Activated naive CD4-positive, alpha-beta T cell treated with anti-CD3 and anti-CD28 coated beads for 36 hours (primary cell): ENCODE measurements around the gene NIT2. TPM values are rescaled to one million over a fixed set of nuclear protein-coding genes. Genes with fewer than 3 reads are reported as not detected.
"Not testable (repeated sequence)": the region's sequence is repeated elsewhere in the genome, so short reads cannot be mapped to it uniquely, and the experiment has no call there.

ENCODE experiments used
- CTCF ChIA-PET: fragments of 350-600 bp; sonication (Branson Sonifier 250); formaldehyde crosslinking; loops from one replicate; lab custom pipeline; 2021; ENCODE audit warnings: antibody characterized with exemption; lab: Charles Lee
- DNase-seq: peaks from one replicate; pipeline ENCODE4 v3.0.0-alpha.2; 2020
- H3K27ac Mint-ChIP-seq: one replicate; pipeline ENCODE4 v1.8.0; 2021; ENCODE audit warnings: mild to moderate bottlenecking, mixed read lengths
- H3K27me3 Mint-ChIP-seq: one replicate; pipeline ENCODE4 v1.8.0; 2021; ENCODE audit warnings: low read depth, mixed read lengths
- H3K36me3 Mint-ChIP-seq: one replicate; pipeline ENCODE4 v1.8.0; 2021; ENCODE audit warnings: low read depth, mixed read lengths
- H3K4me1 Mint-ChIP-seq: one replicate; pipeline ENCODE4 v1.8.0; 2021; ENCODE audit warnings: low read depth, mixed read lengths
- H3K4me3 Mint-ChIP-seq: one replicate; pipeline ENCODE4 v1.8.0; 2021; ENCODE audit warnings: mild to moderate bottlenecking, moderate library complexity, mixed read lengths
- H3K9me3 Mint-ChIP-seq: one replicate; pipeline ENCODE4 v1.8.0; 2021; ENCODE audit warnings: mixed read lengths
- intact Hi-C: fragments of 100-400 bp; cut with micrococcal nuclease; formaldehyde crosslinking; loops from one replicate; pipeline ENCODE4 v1.15.1; 2023
- total RNA-seq, 2 experiments: library from RNA; stranded (reverse); gene quantifications; one replicate each; pipeline ENCODE4 v1.2.3, GENCODE V29; 2021

NIT2 gene
- total RNA-seq, 2 experiments from 2014 or later = 69.1 to 76.0 TPM

DNA sequence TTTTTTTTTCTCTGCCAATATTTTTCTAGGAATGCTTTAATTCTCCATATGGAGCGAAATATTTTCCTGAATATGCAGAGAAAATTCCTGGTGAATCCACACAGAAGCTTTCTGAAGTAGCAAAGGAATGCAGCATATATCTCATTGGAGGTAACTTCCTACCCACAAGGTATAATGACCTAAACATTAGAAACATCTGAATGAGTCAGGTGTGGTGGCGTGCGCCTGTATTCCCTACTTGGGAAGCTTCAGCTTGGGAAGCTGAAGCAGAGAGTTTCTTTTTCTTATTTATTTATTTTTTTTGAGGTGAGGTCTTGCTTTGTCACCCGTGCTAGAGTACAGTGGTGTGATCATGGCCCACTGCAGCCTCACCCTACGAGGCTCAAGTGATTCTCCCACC, 5.2 kb downstream of the NIT2 start:
- H3K9me3 Mint-ChIP-seq = no peaks in the 10 kb centered on the region
- H3K4me1 Mint-ChIP-seq = peaks cover 33% of the 10 kb centered on the region
- CTCF ChIA-PET = no interaction called here
- no peak overlapping the region for H3K27ac Mint-ChIP-seq
- intact Hi-C loops = loop anchor here (10.0 kb wide), 1 partner anchor 1235 kb away; the partner anchor contains the start of gene PCNP
- no peak for DNase-seq
- no peaks in the 10 kb centered on the region for H3K27me3 Mint-ChIP-seq
- peaks cover 30% of the 10 kb centered on the region for H3K36me3 Mint-ChIP-seq
- H3K4me3 Mint-ChIP-seq = no peak overlapping the region

DNA sequence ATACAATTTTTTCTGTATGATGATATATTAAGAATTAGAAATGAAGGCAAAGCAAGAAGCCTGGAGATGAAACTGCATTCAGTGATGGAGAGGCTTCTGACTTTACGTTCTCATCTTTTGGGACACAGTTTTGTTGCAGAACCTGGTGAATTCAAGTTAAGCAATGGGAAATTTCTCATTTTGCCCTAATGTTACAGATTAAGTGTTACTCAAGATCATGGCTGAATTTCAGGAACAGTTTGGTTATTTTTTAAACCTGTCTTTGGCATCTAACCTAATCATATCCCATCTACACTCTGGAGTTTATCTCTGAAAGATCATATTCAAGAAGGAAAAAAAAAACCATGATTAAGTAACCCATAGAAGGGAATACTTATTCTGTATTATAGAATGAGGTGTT, 6.0 kb downstream of the NIT2 start:
- CTCF ChIA-PET = no interaction called here
- DNase-seq = no peak
- H3K9me3 Mint-ChIP-seq = no peaks in the 10 kb centered on the region
- no peak overlapping the region for H3K27ac Mint-ChIP-seq
- H3K36me3 Mint-ChIP-seq = peaks cover 32% of the 10 kb centered on the region
- H3K4me1 Mint-ChIP-seq = peaks cover 27% of the 10 kb centered on the region
- intact Hi-C loops = no loop called here
- no peak overlapping the region for H3K4me3 Mint-ChIP-seq
- no peaks in the 10 kb centered on the region for H3K27me3 Mint-ChIP-seq

GRCh38 chr3:100348727-100349126, 14.2 kb downstream of the NIT2 start:
- peaks cover 6% of the 10 kb centered on the region for H3K9me3 Mint-ChIP-seq
- CTCF ChIA-PET = no interaction called here
- intact Hi-C loops = no loop called here

DNA sequence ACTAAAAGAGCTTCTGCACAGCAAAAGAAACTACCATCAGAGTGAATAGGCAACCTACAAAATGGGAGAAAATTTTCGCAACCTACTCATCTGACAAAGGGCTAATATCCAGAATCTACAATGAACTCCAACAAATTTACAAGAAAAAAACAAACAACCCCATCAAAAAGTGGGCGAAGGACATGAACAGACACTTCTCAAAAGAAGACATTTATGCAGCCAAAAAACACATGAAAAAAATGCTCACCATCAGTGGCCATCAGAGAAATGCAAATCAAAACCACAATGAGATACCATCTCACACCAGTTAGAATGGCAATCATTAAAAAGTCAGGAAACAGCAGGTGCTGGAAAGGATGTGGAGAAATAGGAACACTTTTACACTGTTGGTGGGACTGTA, 17.2 kb downstream of the NIT2 start:
- CTCF ChIA-PET, H3K27me3 Mint-ChIP-seq, H3K4me3 Mint-ChIP-seq, H3K4me1 Mint-ChIP-seq, H3K27ac Mint-ChIP-seq, H3K9me3 Mint-ChIP-seq, DNase-seq, intact Hi-C loops: not testable (repeated sequence)
- H3K36me3 Mint-ChIP-seq = peaks cover 50% of the 10 kb centered on the region

More at GRCh38 chr3:100348727-100349126, 14.2 kb downstream of the NIT2 start:
- no peaks in the 10 kb centered on the region for H3K27me3 Mint-ChIP-seq
- DNase-seq = no peak
- peaks cover 56% of the 10 kb centered on the region for H3K36me3 Mint-ChIP-seq
- H3K4me1 Mint-ChIP-seq = peaks cover 5% of the 10 kb centered on the region
- H3K4me3 Mint-ChIP-seq = no peak overlapping the region
- no peak overlapping the region for H3K27ac Mint-ChIP-seq

DNA sequence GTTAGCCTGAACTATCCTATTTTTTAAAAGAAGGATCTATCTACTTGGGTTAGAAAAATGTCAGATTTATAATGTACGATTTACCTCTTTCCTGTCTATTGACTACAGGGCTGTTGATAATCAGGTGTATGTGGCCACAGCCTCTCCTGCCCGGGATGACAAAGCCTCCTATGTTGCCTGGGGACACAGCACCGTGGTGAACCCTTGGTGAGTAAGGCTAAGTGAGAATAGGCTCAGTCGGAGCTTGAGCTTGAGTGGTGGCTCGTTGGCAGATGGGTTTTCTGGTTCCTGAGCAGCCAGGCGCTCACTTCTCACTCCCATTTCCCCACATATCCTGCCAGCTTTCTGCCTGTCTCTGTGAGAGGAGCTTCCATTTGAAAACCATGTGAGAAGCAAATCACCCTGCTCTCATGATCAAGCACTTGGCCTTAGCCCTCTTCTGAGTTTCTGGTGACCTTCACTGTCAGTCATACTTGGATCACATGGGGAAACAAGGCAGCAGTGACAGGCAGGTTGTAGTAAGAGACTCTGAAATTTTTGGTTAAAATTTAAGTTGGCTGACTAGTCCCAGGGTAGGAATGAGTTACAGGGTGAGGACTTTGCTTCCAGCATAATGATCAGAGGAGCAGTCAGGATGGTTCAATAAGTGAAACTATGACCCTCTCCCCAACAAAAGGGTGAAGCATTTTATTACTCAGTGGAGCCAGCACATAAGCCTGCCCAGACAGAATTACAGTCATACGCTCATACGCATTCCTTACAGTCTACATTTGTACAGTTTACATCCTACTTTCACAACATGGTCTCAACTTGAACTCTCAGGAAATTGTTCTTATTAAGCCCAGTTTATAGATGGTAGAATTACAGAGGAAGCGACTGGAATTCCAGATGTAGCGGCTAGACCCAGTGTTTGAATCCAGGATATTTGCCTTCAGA, 18.0 kb downstream of the NIT2 start:
- Mint-ChIP-seq H3K27ac (no peak overlapping the region), H3K36me3 (peaks cover 47% of the 10 kb centered on the region), H3K4me1 (no peaks in the 10 kb centered on the region), H3K9me3 (peaks cover 6% of the 10 kb centered on the region), H3K4me3 (no peak overlapping the region), H3K27me3 (no peaks in the 10 kb centered on the region)
- CTCF ChIA-PET = no interaction called here
- intact Hi-C loops = no loop called here
- DNase-seq = no peak

- DNase-seq = no peak
- no peaks in the 10 kb centered on the region for H3K4me1 Mint-ChIP-seq
- CTCF ChIA-PET = interaction anchor here (1.1 kb wide), 1 partner anchor 1219 kb away, joined by 3 read pairs; the partner anchor contains the start of gene PCNP
These were observed 20.3 kb downstream of the NIT2 start for GRCh38 chr3:100354850-100355249.

GRCh38 chr3:100358413-100358812, 23.9 kb downstream of the NIT2 start:
- H3K27me3 Mint-ChIP-seq = no peaks in the 10 kb centered on the region
- no peaks in the 10 kb centered on the region for H3K4me1 Mint-ChIP-seq
- no peak for DNase-seq
- no peak overlapping the region for H3K4me3 Mint-ChIP-seq
- H3K36me3 Mint-ChIP-seq = peaks cover 52% of the 10 kb centered on the region
- H3K27ac Mint-ChIP-seq = no peak overlapping the region
- CTCF ChIA-PET = no interaction called here
- intact Hi-C loops = no loop called here
- H3K9me3 Mint-ChIP-seq = peaks cover 2% of the 10 kb centered on the region

More at GRCh38 chr3:100354850-100355249, 20.3 kb downstream of the NIT2 start:
- Mint-ChIP-seq H3K36me3 (peaks cover 52% of the 10 kb centered on the region), H3K9me3 (peaks cover 6% of the 10 kb centered on the region), H3K27me3 (no peaks in the 10 kb centered on the region), H3K4me3 (no peak overlapping the region), H3K27ac (no peak overlapping the region)
- intact Hi-C loops = no loop called here

DNA sequence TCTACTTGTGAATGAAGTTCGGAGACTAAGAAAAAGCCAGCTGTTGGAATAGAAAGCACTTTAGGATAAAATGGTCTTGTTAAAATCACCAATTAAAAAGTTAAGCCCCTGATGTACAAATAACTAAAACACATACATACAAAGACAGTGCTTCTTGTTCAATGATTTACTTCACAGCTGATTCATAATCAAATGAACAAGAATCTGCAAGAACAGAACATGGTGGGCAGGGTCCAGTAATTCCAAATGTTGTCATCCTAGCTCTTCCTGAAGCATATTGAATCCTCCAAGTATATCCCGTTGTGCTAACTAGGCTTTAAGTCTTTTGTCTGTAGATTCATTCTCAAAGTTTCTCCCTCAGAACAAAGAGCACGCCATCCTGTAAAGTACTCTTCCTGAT, 24.5 kb downstream of the NIT2 start:
- intact Hi-C loops = no loop called here
- Mint-ChIP-seq H3K4me3 (no peak overlapping the region), H3K27ac (no peak overlapping the region), H3K4me1 (no peaks in the 10 kb centered on the region), H3K9me3 (peaks cover 2% of the 10 kb centered on the region), H3K36me3 (peaks cover 55% of the 10 kb centered on the region), H3K27me3 (no peaks in the 10 kb centered on the region)
- no peak for DNase-seq
- CTCF ChIA-PET = interaction anchor here (1.3 kb wide), 1 partner anchor 233 kb away, joined by 3 read pairs; no protein-coding TSS in a partner anchor

DNA sequence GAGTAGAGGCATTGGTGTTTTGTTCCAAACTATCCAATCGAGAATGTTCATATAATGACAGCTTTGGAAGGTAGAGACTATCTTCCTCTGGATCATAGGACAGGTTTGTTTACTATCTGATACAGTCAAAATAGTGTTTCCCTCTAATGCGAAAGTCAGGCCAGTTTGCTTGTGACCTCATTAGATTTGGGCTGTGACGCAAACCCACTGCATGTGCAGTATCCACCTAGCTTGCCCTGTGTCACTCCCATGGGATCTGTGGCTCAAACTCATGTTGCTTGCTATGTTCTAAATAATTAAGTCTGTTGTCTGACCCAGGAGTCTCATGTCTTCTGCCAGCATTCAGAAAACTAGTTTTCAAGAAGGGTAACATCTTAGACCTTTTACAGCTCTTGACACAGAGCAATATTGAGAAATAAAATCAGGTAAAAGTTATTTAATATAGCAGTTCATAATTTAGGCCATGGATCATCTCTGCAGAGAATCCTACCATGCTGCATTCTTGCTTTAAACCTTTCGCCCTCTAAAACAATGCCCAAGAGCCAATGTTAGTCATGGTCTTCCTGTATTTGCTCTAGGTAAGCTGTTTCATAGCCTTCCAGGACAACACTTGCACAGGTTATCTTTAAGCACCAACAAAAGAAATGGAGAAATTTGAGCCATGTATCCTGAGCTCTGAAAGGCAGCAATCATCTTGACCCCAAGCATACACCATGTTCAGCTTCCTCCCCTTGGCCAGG, 26.4 kb downstream of the NIT2 start:
- Mint-ChIP-seq H3K4me1 (no peaks in the 10 kb centered on the region), H3K27ac (no peak overlapping the region), H3K27me3 (no peaks in the 10 kb centered on the region), H3K36me3 (peaks cover 53% of the 10 kb centered on the region), H3K4me3 (no peak overlapping the region), H3K9me3 (peaks cover 2% of the 10 kb centered on the region)
- CTCF ChIA-PET = no interaction called here
- DNase-seq = no peak
- intact Hi-C loops = no loop called here

DNA sequence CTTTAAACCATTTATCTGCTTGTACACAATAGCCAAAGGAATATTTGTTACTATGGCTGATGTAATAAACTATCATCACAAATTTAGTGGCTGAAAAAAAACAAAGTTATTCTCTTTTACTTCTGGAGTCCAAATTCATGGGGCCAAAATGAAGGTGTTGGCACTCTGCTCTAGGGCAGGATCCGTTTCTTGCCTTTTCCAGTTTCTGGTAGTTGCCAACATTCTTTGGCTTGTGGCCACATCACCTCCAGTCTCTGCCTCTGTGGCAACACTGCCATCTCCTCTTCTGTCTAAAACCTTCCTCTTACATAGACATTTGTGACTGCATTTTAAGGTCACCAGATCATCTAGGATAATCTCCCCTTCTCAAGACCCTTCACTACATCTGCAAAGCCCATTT, 27.3 kb downstream of the NIT2 start:
- H3K9me3 Mint-ChIP-seq = peaks cover 2% of the 10 kb centered on the region
- DNase-seq = no peak
- H3K27me3 Mint-ChIP-seq = no peaks in the 10 kb centered on the region
- H3K27ac Mint-ChIP-seq = no peak overlapping the region
- H3K4me3 Mint-ChIP-seq = no peak overlapping the region
- H3K36me3 Mint-ChIP-seq = peaks cover 54% of the 10 kb centered on the region
- CTCF ChIA-PET = no interaction called here
- intact Hi-C loops = no loop called here
- no peaks in the 10 kb centered on the region for H3K4me1 Mint-ChIP-seq

- H3K27ac Mint-ChIP-seq = no peak overlapping the region
- CTCF ChIA-PET = no interaction called here
- peaks cover 47% of the 10 kb centered on the region for H3K36me3 Mint-ChIP-seq
These were observed 29.9 kb downstream of the NIT2 start for GRCh38 chr3:100364421-100364820.

GRCh38 chr3:100366424-100366823, 31.9 kb downstream of the NIT2 start:
- intact Hi-C loops = no loop called here
- Mint-ChIP-seq H3K4me1 (no peaks in the 10 kb centered on the region), H3K36me3 (peaks cover 45% of the 10 kb centered on the region), H3K27me3 (no peaks in the 10 kb centered on the region), H3K27ac (no peak overlapping the region), H3K4me3 (no peak overlapping the region), H3K9me3 (peaks cover 2% of the 10 kb centered on the region)
- CTCF ChIA-PET = interaction anchor here (0.6 to 1.0 kb wide), 3 partner anchors 31 to 369 kb away, joined by 3 to 4 read pairs (median 3); no protein-coding TSS in a partner anchor
- DNase-seq = no peak

More at GRCh38 chr3:100364421-100364820, 29.9 kb downstream of the NIT2 start:
- Mint-ChIP-seq H3K4me1 (no peaks in the 10 kb centered on the region), H3K27me3 (no peaks in the 10 kb centered on the region), H3K4me3 (no peak overlapping the region), H3K9me3 (peaks cover 2% of the 10 kb centered on the region)
- DNase-seq = no peak
- intact Hi-C loops = no loop called here
